GM19328 (cell line): Measurements from ENCODE around the gene ACE2.

Source experiments
- ATAC-seq: cut with Tn5 transposase; IDR thresholded peaks from one replicate; pipeline ENCODE4 v1.9.1; 2021; ENCODE audit warnings: mild to moderate bottlenecking, moderate library complexity; ENCODE audit not compliant: unreplicated experiment

Gene ACE2

DNA sequence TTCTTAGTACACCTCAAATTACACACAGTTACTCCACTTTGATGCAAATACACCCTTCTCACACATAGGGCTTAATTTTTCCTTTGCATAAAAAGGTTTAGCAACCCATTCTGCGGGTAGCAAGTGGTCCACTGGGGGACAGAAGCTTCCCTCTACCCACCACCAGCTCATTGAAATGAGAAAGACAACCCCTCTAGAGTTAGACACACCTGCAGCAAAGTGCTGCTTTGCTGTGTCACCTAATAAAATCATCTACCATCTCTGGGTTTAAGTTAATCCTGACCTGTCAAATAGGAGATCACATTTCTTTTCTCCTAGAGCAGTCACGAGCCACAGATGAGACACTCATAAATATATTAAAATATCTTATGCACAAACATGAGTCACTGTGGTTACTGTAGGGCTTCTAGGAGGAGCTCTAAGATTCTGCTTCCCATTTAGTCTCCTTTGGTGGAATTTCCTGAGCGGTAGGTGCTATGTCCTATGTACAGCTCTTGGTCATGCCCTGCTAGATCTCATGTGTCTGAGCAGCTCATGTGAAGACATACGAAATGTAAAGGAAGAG lies 88.3 kb downstream of the ACE2 start:
- no peak for ATAC-seq

DNA sequence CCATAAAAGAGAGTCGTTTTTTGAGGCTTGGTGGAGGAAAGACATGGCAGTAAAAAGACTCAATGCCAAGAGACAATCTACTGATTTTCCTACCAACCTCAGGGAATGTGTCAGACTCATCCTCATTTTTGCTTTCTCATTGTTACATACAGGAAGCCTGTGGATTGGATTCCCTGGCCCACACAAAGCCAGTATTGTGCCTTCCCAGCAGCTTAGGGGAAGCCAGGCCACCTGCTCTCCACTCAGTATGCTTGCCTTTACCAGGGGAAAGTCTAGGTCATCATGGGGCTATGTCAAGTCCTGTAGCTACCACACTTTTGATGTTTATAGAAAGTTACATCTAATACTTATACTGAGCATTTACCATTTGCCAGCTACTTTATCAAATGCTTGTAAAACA lies 89.2 kb downstream of the ACE2 start:
- ATAC-seq, result no peak
